Stomach (tissue), 9 donors: ENCODE data around the gene TRAF3. TPM values are rescaled to one million over a fixed set of nuclear protein-coding genes. Genes with fewer than 3 reads are reported as not detected.

Experiments used
- DNase-seq, 2 donors: peaks; one replicate each; pipeline versions ENCODE4 v3.0.0 to v3.0.0-alpha.2; 2013 to 2019
- H3K27ac ChIP-seq, 5 donors: fragments of 200-600 bp in 4 of 5; sonication (generic) in 4 of 5; one replicate each; pipeline ENCODE4 v1.5.1; 2013 to 2019; ENCODE audit warnings: mild to moderate bottlenecking in 1 of 5, moderate library complexity in 1 of 5
- H3K27me3 ChIP-seq, 3 donors: fragments of 200-600 bp; sonication (generic); one replicate each; pipeline ENCODE4 v1.5.1; 2017 to 2019; ENCODE audit warnings: mixed run types in 1 of 3
- H3K36me3 ChIP-seq, 4 donors: fragments of 200-600 bp; sonication (generic); 1 replicate in 3 of 4; 2 replicates in 1 of 4; pipeline ENCODE4 v1.5.1; 2016 to 2019
- H3K4me1 ChIP-seq, 4 donors: fragments of 200-600 bp; sonication (generic); one replicate each; pipeline ENCODE4 v1.5.1; 2016 to 2019
- H3K4me3 ChIP-seq, 4 donors: fragments of 200-600 bp; sonication (generic) in 3 of 4; one replicate each; pipeline ENCODE4 v1.5.1; 2016 to 2019; ENCODE audit warnings: mild to moderate bottlenecking in 1 of 4
- H3K9me3 ChIP-seq, 4 donors: fragments of 200-600 bp; sonication (generic); one replicate each; pipeline ENCODE4 v1.5.1; 2016 to 2019
- EP300 ChIP-seq: sonication (generic); formaldehyde crosslinking; IDR thresholded peaks from one replicate; pipeline ENCODE4 v1.6.1; 2017; ENCODE audit warnings: antibody characterized with exemption
- POLR2A ChIP-seq, 4 donors: fragments of 450-650 bp; IDR thresholded peaks; one replicate each; pipeline ENCODE4 v1.6.1; 2016; ENCODE audit warnings: antibody characterized with exemption in 4 of 4, control low read depth in 2 of 4, mild to moderate bottlenecking in 1 of 4, moderate library complexity in 1 of 4
- POLR2AphosphoS5 ChIP-seq, 3 donors: sonication (generic); formaldehyde crosslinking; IDR thresholded peaks; one replicate each; pipeline ENCODE4 v1.6.1; 2016; ENCODE audit warnings: antibody characterized with exemption in 3 of 3
- WGBS, 5 donors: extraction: QIAGEN DNeasy Blood & Tissue Kit in 3 of 5; methylation state at CpG; one replicate each; pipeline versions ENCODE4 v1.1.5 to v1.1.7; 2013 to 2018; 5-methylcytosine and 5-hydroxymethylcytosine counted together
- intact Hi-C: fragments of 100-400 bp; cut with DNase I; formaldehyde crosslinking; loops from one replicate; pipeline ENCODE4 v1.15.1; 2023; ENCODE audit warnings: low total_unique reads
- polyA plus RNA-seq, 3 donors: library from polyadenylated mRNA; stranded (reverse); fragments of 200-250 nt; gene quantifications; one replicate each; pipeline ENCODE4 v1.2.3, GENCODE V29; 2013
- total RNA-seq, 5 donors: library from RNA; depleted of rRNA; stranded (reverse); fragments of >200 nt; gene quantifications; one replicate each; pipeline versions ENCODE4 v1.1.0 to v1.2.3, GENCODE V29; 2014 to 2016
- TF ChIP-seq, protein P1 (sequence below), 7 experiments: fragments of 450-650 bp in 4 of 7; fragments of 200-600 bp in 3 of 7; sonication (generic) in 3 of 7; IDR thresholded peaks; one replicate each; pipeline ENCODE4 v1.5.1; 2016 to 2019; ENCODE audit warnings: antibody characterized with exemption in 7 of 7, control low read depth in 2 of 7, mild to moderate bottlenecking in 1 of 7
- donor health status: healthy with polysubstance abuse.
- donor health status: Bipolar disorder and iron deficiency.
- donor health status: healthy.

Gene TRAF3
- total and polyA plus RNA-seq, 8 donors, result 3.5 to 30.1 (median 6.3) TPM

DNA sequence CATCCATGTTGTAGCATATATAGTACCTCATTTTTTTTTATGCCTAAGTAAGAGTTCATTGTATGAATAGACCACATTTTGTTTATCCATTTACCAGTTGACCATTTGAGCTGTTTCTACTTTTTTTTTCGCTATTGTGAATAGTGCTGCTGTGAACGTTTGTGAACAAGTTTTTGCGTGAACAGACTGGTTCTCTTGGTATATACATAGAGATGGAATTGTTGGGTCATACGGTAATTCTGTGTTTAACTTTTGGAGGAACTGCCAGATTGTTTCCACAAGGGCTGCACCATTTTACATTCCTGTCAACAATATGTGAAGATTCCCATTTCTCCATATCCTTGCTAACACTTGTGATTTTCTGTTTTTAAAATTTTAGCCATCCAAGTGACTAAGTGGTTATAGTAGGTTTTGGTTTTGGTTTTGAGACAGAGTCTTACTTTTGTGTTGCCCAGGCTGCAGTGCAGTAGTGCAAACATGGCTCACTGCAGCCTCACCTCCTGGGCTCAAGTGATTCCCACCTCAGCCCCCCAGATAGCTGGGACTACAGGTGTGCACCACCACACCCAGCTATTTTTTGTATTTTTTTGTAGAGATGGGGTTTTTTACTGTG lies 76.9 kb downstream of the TRAF3 start:
- H3K4me1 ChIP-seq, result peaks cover 4 to 12% (median 11%) of the 10 kb centered on the region in 4 donors
- 90 to 98% (median 94%) methylated on average over 4 of the region's 4 CpGs for WGBS, 5 donors
- H3K4me3 ChIP-seq, result no peak overlapping the region
- TF ChIP-seq EP300 (no peak), POLR2AphosphoS5 (IDR thresholded peaks at IDR 0.05) (no peak), POLR2A (IDR thresholded peaks at IDR 0.05) (no peak)
- TF ChIP-seq, protein P1, sequence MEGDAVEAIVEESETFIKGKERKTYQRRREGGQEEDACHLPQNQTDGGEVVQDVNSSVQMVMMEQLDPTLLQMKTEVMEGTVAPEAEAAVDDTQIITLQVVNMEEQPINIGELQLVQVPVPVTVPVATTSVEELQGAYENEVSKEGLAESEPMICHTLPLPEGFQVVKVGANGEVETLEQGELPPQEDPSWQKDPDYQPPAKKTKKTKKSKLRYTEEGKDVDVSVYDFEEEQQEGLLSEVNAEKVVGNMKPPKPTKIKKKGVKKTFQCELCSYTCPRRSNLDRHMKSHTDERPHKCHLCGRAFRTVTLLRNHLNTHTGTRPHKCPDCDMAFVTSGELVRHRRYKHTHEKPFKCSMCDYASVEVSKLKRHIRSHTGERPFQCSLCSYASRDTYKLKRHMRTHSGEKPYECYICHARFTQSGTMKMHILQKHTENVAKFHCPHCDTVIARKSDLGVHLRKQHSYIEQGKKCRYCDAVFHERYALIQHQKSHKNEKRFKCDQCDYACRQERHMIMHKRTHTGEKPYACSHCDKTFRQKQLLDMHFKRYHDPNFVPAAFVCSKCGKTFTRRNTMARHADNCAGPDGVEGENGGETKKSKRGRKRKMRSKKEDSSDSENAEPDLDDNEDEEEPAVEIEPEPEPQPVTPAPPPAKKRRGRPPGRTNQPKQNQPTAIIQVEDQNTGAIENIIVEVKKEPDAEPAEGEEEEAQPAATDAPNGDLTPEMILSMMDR (IDR thresholded peaks at IDR 0.05), result no peak
- H3K27me3 ChIP-seq, result no peaks in the 10 kb centered on the region
- H3K36me3 ChIP-seq, result no peaks in the 10 kb centered on the region
- H3K27ac ChIP-seq, result no peak overlapping the region
- no peaks in the 10 kb centered on the region for H3K9me3 ChIP-seq
- intact Hi-C loops, result no loop called here
- DNase-seq, result no peak

DNA sequence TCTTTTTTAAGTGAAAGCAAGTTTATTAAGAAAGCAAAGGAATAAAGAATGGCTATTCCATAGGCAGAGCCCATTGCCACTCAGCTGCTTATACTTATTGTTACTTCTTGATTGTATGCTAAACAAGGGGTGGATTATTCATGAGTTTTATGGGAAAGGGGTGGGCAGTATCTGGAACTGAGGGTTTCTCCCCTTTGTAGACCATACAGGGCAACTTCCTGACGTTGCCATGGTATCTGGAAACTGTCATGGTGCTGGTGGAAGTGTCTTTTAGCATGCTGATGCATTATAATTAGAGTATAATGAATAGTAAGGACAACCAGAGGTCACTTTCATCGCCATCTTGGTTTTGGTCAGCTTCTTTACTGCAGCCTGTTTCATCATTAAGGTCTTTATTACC lies 78.9 kb downstream of the TRAF3 start:
- no peaks in the 10 kb centered on the region for H3K4me1 ChIP-seq
- H3K27ac ChIP-seq, result no peak overlapping the region
- no peaks in the 10 kb centered on the region for H3K27me3 ChIP-seq
- WGBS, 5 donors, result 92 to 98% (median 93%) methylated on average over 2 of the region's 2 CpGs
- TF ChIP-seq POLR2AphosphoS5 (IDR thresholded peaks at IDR 0.05) (no peak), EP300 (no peak)
- H3K9me3 ChIP-seq, result peaks cover 0 to 1% (median 0%) of the 10 kb centered on the region in 4 donors
- H3K36me3 ChIP-seq, result no peaks in the 10 kb centered on the region
- DNase-seq, result no peak
- intact Hi-C loops, result no loop called here
- H3K4me3 ChIP-seq, result no peak overlapping the region

DNA sequence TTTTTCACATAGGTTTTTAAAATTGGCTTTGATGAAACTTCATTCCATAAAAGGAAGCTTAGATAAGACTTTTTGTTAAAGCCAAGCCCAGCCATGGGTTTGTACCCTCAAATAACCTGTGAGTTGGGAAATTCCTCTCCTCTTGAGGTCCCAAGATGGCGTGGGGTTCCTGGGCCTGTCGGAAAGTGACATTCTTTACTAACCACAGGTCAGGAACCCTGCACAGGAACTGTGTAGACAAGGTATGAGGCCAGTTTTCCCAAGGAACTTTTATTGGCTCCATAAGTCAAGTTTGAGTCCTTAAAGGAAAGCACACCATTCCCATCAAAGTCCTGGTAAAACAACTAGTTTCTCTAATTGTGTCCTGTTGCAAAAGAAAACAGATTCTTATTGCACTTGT lies 80.2 kb downstream of the TRAF3 start:
- Histone ChIP-seq H3K36me3 (no peaks in the 10 kb centered on the region), H3K4me3 (no peak overlapping the region), H3K9me3 (peaks cover 0 to 14% (median 2%) of the 10 kb centered on the region in 4 donors), H3K27ac (no peak overlapping the region), H3K4me1 (no peaks in the 10 kb centered on the region), H3K27me3 (no peaks in the 10 kb centered on the region)
- intact Hi-C loops, result no loop called here
- no peak for DNase-seq
- TF ChIP-seq, protein P1 (IDR thresholded peaks at IDR 0.05), result no peak
- TF ChIP-seq EP300 (no peak), POLR2A (IDR thresholded peaks at IDR 0.05) (no peak)
- WGBS, 5 donors, result 80 to 97% (median 85%) methylated on average over 2 of the region's 2 CpGs

DNA sequence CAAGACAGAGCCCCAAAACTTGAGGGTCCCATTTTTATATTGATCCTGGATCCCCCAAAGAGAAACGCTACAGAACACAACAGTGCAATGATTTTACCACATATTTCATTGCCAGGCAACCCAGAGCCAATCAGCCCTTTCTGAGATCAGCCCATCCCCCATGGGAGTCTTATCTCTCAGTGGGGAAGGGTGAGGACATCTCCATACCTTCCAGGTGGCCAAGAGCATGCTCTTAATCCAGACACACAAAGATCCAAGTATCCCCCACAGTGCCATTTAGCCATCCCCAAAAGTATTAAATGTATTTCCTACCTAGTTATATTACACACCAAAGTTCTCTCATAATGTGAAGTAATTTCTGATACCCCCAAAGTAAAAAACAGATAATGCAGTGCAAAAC lies 82.7 kb downstream of the TRAF3 start:
- Histone ChIP-seq H3K9me3 (peaks cover 0 to 17% (median 4%) of the 10 kb centered on the region in 4 donors), H3K4me3 (no peak overlapping the region), H3K36me3 (peaks cover 0 to 7% (median 0%) of the 10 kb centered on the region in 4 donors), H3K27me3 (no peaks in the 10 kb centered on the region), H3K4me1 (no peaks in the 10 kb centered on the region), H3K27ac (no peak overlapping the region)
- WGBS, 5 donors, result 94 to 100% (median 100%) methylated on average over 1 of the region's 1 CpG
- intact Hi-C loops, result no loop called here
- no peak for TF ChIP-seq POLR2A (IDR thresholded peaks at IDR 0.05)
- TF ChIP-seq, protein P1 (IDR thresholded peaks at IDR 0.05), result no peak
- TF ChIP-seq POLR2AphosphoS5 (IDR thresholded peaks at IDR 0.05), result no peak
- TF ChIP-seq EP300, result no peak
- DNase-seq, result no peak

DNA sequence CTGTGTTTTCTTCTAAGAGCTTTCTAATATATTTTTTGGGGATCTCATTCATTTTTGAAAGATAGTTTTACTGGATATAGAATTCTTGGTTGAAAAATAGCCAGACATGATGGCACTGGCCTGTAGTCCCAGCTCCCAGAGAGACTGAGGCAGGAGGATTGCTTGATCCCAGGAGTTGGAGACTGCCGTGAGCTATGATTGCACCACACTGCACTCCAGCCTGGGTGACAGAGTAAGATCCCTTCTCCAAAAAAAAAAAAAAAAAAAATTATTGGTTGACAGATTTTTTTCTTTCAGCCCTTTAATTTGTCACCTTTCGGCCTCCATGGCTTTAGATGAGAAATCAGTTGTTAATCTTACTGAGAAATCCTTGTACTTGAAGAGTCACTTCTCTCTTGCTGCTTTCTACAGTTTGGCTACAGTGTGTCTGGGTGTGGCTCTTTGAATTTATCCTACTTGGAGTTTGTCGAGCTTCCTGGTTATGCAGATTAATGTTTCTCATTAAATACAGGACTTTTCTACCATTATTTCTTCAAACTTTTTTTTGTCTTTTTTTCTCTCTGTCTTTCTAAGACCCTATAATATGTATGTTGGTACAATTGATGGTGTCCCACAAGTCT lies 85.0 kb downstream of the TRAF3 start:
- intact Hi-C loops, result no loop called here
- H3K36me3 ChIP-seq, result peaks cover 0 to 7% (median 0%) of the 10 kb centered on the region in 4 donors
- DNase-seq, result no peak
- no peaks in the 10 kb centered on the region for H3K4me1 ChIP-seq
- peaks cover 0 to 17% (median 4%) of the 10 kb centered on the region in 4 donors for H3K9me3 ChIP-seq
- no peak overlapping the region for H3K27ac ChIP-seq
- TF ChIP-seq, protein P1 (IDR thresholded peaks at IDR 0.05), result no peak
- no peak for TF ChIP-seq POLR2AphosphoS5 (IDR thresholded peaks at IDR 0.05)
- no peak for TF ChIP-seq POLR2A (IDR thresholded peaks at IDR 0.05)
- no peak for TF ChIP-seq EP300
- H3K27me3 ChIP-seq, result no peaks in the 10 kb centered on the region
- no peak overlapping the region for H3K4me3 ChIP-seq
- 78 to 94% (median 86%) methylated on average over 3 of the region's 3 CpGs for WGBS, 5 donors
